H1 (cell line): ENCODE measurements around the gene S1PR2. TPM values are rescaled to one million over a fixed set of nuclear protein-coding genes. Genes with fewer than 3 reads are reported as not detected.

Source experiments
- BACH1 ChIP-seq: IDR thresholded peaks from 2 replicates; pipeline ENCODE4 v1.6.1; 2012; ENCODE audit warnings: low read length, improper control_type of control experiment
- CHD2 ChIP-seq: IDR thresholded peaks from 2 replicates; pipeline ENCODE4 v1.6.1; 2012; ENCODE audit warnings: low read length, improper control_type of control experiment
- EP300 ChIP-seq, 2 experiments: IDR thresholded peaks; 1 replicate in 1 of 2; 2 replicates in 1 of 2; pipeline ENCODE4 v1.6.1; 2011 to 2012; ENCODE audit warnings: low read depth in 2 of 2, low read length in 2 of 2, mild to moderate bottlenecking in 2 of 2, borderline replicate concordance in 1 of 2, inconsistent platforms in 1 of 2, moderate library complexity in 1 of 2
- FOSL1 ChIP-seq: IDR thresholded peaks from 2 replicates; pipeline ENCODE4 v1.6.1; 2011; ENCODE audit warnings: mild to moderate bottlenecking, low read depth, low read length, moderate library complexity; ENCODE audit not compliant: insufficient read depth
- KDM4A ChIP-seq: IDR thresholded peaks from one replicate; pipeline ENCODE4 v1.7.1; 2012; ENCODE audit warnings: low read depth, mild to moderate bottlenecking, moderate library complexity, low read length, inconsistent platforms; ENCODE audit not compliant: severe bottlenecking
- MAFK ChIP-seq: IDR thresholded peaks from 2 replicates; pipeline ENCODE4 v1.6.1; 2012; ENCODE audit warnings: low read depth, mild to moderate bottlenecking, improper control_type of control experiment, low read length
- NRF1 ChIP-seq: IDR thresholded peaks from 2 replicates; pipeline ENCODE4 v1.6.1; 2011; ENCODE audit warnings: mild to moderate bottlenecking, low read depth, low read length, improper control_type of control experiment
- PHF8 ChIP-seq: fragments of 200-600 bp; sonication (generic); conservative IDR thresholded peaks from 2 replicates; pipeline ENCODE4 v1.7.1; 2012; ENCODE audit warnings: low read depth, mild to moderate bottlenecking, inconsistent platforms, low read length, moderate library complexity
- POLR2A ChIP-seq, 2 experiments: IDR thresholded peaks; 1 replicate in 1 of 2; 2 replicates in 1 of 2; pipeline ENCODE4 v1.6.1; 2011; ENCODE audit warnings: low read depth in 2 of 2, low read length in 2 of 2, mild to moderate bottlenecking in 2 of 2; ENCODE audit errors: control extremely low read depth in 1 of 2
- POU5F1 ChIP-seq: IDR thresholded peaks from 2 replicates; pipeline ENCODE4 v1.6.1; 2011; ENCODE audit warnings: low read depth, mild to moderate bottlenecking, low read length, moderate library complexity
- RBBP5 ChIP-seq: IDR thresholded peaks from 2 replicates; pipeline ENCODE4 v1.7.1; 2012; ENCODE audit warnings: low read depth, mild to moderate bottlenecking, inconsistent platforms, low read length, moderate library complexity, borderline replicate concordance
- RXRA ChIP-seq: IDR thresholded peaks from 2 replicates; pipeline ENCODE4 v1.6.1; 2011; ENCODE audit warnings: low read depth, mild to moderate bottlenecking, low read length, moderate library complexity; ENCODE audit not compliant: insufficient read depth
- SAP30 ChIP-seq: fragments of 300-600 bp; sonication (generic); IDR thresholded peaks from 2 replicates; pipeline ENCODE4 v1.7.1; 2012; ENCODE audit warnings: low read length, moderate library complexity, mild to moderate bottlenecking, inconsistent platforms; ENCODE audit not compliant: insufficient read depth, insufficient replicate concordance
- SIN3A ChIP-seq, 2 experiments: IDR thresholded peaks in 1 of 2; conservative IDR thresholded peaks in 1 of 2; 2 replicates each; pipeline ENCODE4 v1.6.1; 2011 to 2012; ENCODE audit warnings: low read length in 2 of 2, improper control_type of control experiment in 1 of 2, low read depth in 1 of 2, mild to moderate bottlenecking in 1 of 2
- SIX5 ChIP-seq: IDR thresholded peaks from 2 replicates; pipeline ENCODE4 v1.6.1; 2011; ENCODE audit warnings: mild to moderate bottlenecking, low read depth, low read length
- SP1 ChIP-seq: IDR thresholded peaks from 2 replicates; pipeline ENCODE4 v1.6.1; 2011; ENCODE audit warnings: low read depth, low read length
- SP2 ChIP-seq: IDR thresholded peaks from 2 replicates; pipeline ENCODE4 v1.6.1; 2012; ENCODE audit warnings: mild to moderate bottlenecking, low read length, inconsistent platforms
- TAF7 ChIP-seq: optimal IDR thresholded peaks from 2 replicates; pipeline ENCODE3; 2011; ENCODE audit warnings: low read depth, mild to moderate bottlenecking, inconsistent platforms, low read length, moderate library complexity, borderline replicate concordance
- TBP ChIP-seq: IDR thresholded peaks from 2 replicates; pipeline ENCODE4 v1.6.1; 2011; ENCODE audit warnings: low read depth, low read length, improper control_type of control experiment
- TEAD4 ChIP-seq: IDR thresholded peaks from 2 replicates; pipeline ENCODE4 v1.6.1; 2012; ENCODE audit warnings: low read depth, low read length, inconsistent platforms, mixed read lengths
- YY1 ChIP-seq: IDR thresholded peaks from 2 replicates; pipeline ENCODE4 v1.6.1; 2011; ENCODE audit warnings: low read depth, mild to moderate bottlenecking, low read length
- polyA plus RNA-seq, 7 experiments: library from polyadenylated mRNA; depleted of rRNA in 3 of 7; stranded (reverse) in 5 of 7; unstranded in 2 of 7; fragments of >200 nt in 5 of 7; fragments of 200-250 nt in 2 of 7; gene quantifications; 1 replicate in 5 of 7; 2 replicates in 1 of 7; 4 replicates in 1 of 7; pipeline versions ENCODE4 v1.2.1 to v1.2.3, GENCODE V29; 2011 to 2013; ENCODE audit warnings: missing spikeins in 2 of 7, mixed read lengths in 2 of 7
- total RNA-seq: library from RNA; stranded (reverse); fragmentation: NEBNext Ultra II Directional; extraction: Animal tissue kit (Norgen Biotek cat#: 25700); gene quantifications from 2 replicates; pipeline ENCODE4 v1.2.1, GENCODE V29; 2021
- TF ChIP-seq, protein P1 (sequence below): IDR thresholded peaks from 2 replicates; pipeline ENCODE4 v1.6.1; 2012; ENCODE audit warnings: inconsistent platforms
- TF ChIP-seq, protein P2 (sequence below): IDR thresholded peaks from 2 replicates; pipeline ENCODE4 v1.6.1; 2011; ENCODE audit warnings: low read depth, mild to moderate bottlenecking, low read length; ENCODE audit not compliant: insufficient read depth

S1PR2 gene
- total and polyA plus RNA-seq, 2 of the 8 experiments (the other 6 are each of a cell fraction or from before 2014, with no cell fraction given), result 17.5 to 19.4 TPM

DNA sequence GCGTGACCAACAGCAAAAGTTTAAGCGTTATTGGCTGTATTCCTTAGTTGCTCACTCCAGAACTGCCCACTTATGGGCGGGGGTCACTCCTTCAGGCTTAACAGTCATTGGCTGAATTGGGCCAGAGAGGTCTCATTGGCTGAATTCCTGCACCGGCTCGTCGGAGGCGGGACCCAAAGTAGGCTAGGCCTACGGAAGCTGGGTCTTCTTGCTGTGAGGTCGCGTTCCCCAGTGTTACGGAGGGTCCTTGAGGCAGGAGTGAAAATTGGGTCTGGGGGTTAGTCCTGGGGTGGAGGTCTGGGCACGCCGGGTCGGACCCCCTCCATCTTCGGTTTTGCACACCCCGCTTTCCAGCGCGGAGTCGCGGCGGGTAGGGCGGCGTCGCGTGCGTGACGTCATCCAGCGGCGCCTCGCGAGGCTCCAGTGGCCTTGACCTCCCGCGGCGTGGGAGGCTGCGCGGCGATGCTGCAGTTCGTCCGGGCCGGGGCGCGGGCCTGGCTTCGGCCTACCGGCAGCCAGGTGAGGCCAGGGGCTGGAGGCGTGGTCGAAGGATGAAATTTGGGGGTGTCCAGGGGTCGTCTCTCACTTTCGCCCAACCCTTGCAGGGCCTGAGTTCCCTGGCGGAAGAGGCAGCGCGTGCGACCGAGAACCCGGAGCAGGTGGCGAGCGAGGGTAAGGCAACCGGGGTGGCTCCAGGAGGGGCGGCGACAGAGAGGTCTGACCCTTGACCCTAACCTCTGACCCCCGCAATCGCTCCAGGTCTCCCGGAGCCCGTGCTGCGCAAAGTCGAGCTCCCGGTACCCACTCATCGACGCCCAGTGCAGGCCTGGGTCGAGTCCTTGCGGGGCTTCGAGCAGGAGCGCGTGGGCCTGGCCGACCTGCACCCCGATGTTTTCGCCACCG lies 20.9 kb upstream of the S1PR2 start, which contains the start of gene MRPL4 (continued):
- TF ChIP-seq SP1, result peak; percentile 91
- peak in 1 of 2 experiments; percentile 95; a peak in 2 of 4 replicates for TF ChIP-seq SIN3A (conservative IDR thresholded peaks at IDR 0.05 in 1 of 2, IDR thresholded peaks at IDR 0.05 in 1 of 2; ENCODE audit: low read depth in 1 of 2, low read length in 2 of 2)
- TF ChIP-seq MAFK, result no peak
- no peak; the same call in none of the 2 replicates for TF ChIP-seq CHD2
- TF ChIP-seq TAF7, result peak; percentile 61
- TF ChIP-seq KDM4A, result peak; percentile 100
- peak; percentile 35; the same call in 1 of the 2 replicates for TF ChIP-seq SP2
- no peak for TF ChIP-seq SAP30
- TF ChIP-seq RBBP5, result peak; percentile 97
- TF ChIP-seq, protein P1, sequence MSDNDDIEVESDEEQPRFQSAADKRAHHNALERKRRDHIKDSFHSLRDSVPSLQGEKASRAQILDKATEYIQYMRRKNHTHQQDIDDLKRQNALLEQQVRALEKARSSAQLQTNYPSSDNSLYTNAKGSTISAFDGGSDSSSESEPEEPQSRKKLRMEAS, result peak; percentile 89
- TF ChIP-seq POLR2A (IDR thresholded peaks at IDR 0.05; ENCODE audit: control extremely low read depth in 1 of 2, low read depth in 2 of 2, low read length in 2 of 2), result peak; percentile 32 to 79
- no peak for TF ChIP-seq YY1
- 0 out of 2 replicates have a peak, but pooled peaks have one; percentile 3 for TF ChIP-seq TEAD4
- TF ChIP-seq FOSL1, result no peak
- no peak for TF ChIP-seq EP300 (IDR thresholded peaks at IDR 0.05; ENCODE audit: borderline replicate concordance in 1 of 2, low read depth in 2 of 2, low read length in 2 of 2)
- no peak for TF ChIP-seq NRF1
- no peak for TF ChIP-seq BACH1
- TF ChIP-seq, protein P2, sequence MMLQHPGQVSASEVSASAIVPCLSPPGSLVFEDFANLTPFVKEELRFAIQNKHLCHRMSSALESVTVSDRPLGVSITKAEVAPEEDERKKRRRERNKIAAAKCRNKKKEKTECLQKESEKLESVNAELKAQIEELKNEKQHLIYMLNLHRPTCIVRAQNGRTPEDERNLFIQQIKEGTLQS, result peak; percentile 93
- no peak for TF ChIP-seq RXRA
- no peak; the same call in 1 of the 2 replicates for TF ChIP-seq TBP
- TF ChIP-seq PHF8, result peak; percentile 90
- TF ChIP-seq SIX5, result no peak
- no peak for TF ChIP-seq POU5F1
